Immature natural killer cell (primary cell): ENCODE results near the gene LRRC8D. TPM values are rescaled to one million over a fixed set of nuclear protein-coding genes. Genes with fewer than 3 reads are reported as not detected.

ENCODE experiments used
- DNase-seq, 3 donors: peaks; one replicate each; pipeline ENCODE4 v3.0.0; 2022; ENCODE audit warnings: mixed read lengths in 1 of 3
- H3K27ac Mint-ChIP-seq, 6 donors: one replicate each; pipeline ENCODE4 v1.8.0; 2020; ENCODE audit warnings: mixed read lengths in 6 of 6, mild to moderate bottlenecking in 5 of 6, inconsistent platforms in 4 of 6, moderate library complexity in 3 of 6
- H3K27me3 Mint-ChIP-seq, 3 donors: one replicate each; pipeline ENCODE4 v1.8.0; 2020 to 2021; ENCODE audit warnings: low read depth in 3 of 3, mild to moderate bottlenecking in 3 of 3, mixed read lengths in 3 of 3, moderate library complexity in 3 of 3, inconsistent platforms in 1 of 3
- H3K36me3 Mint-ChIP-seq, 3 donors: one replicate each; pipeline ENCODE4 v1.8.0; 2020; ENCODE audit warnings: mixed read lengths in 3 of 3, inconsistent platforms in 2 of 3, mild to moderate bottlenecking in 2 of 3
- H3K4me1 Mint-ChIP-seq, 2 donors: one replicate each; pipeline ENCODE4 v1.8.0; 2020; ENCODE audit warnings: inconsistent platforms in 2 of 2, mild to moderate bottlenecking in 2 of 2, mixed read lengths in 2 of 2, moderate library complexity in 1 of 2
- H3K4me3 Mint-ChIP-seq, 5 donors: one replicate each; pipeline ENCODE4 v1.8.0; 2020; ENCODE audit warnings: mild to moderate bottlenecking in 5 of 5, mixed read lengths in 5 of 5, inconsistent platforms in 3 of 5, moderate library complexity in 3 of 5
- H3K9me3 Mint-ChIP-seq, 6 donors: one replicate each; pipeline ENCODE4 v1.8.0; 2020; ENCODE audit warnings: mild to moderate bottlenecking in 6 of 6, mixed read lengths in 6 of 6, inconsistent platforms in 4 of 6, moderate library complexity in 3 of 6
- polyA plus RNA-seq, 3 donors: library from polyadenylated mRNA; unstranded; fragments of 300-500 nt; fragmentation: Illumina TruSeq; gene quantifications; one replicate each; pipeline ENCODE4 v1.2.3, GENCODE V29; 2021

The LRRC8D gene
- polyA plus RNA-seq, 3 donors from 2014 or later, result 24.7 to 40.1 (median 32.0) TPM

GRCh38 chr1:89890085-89890752, 69.4 kb downstream of the LRRC8D start:
- Mint-ChIP-seq H3K27me3 (no peaks in the 10 kb centered on the region), H3K9me3 (no peaks in the 10 kb centered on the region), H3K27ac (no peak overlapping the region), H3K36me3 (no peaks in the 10 kb centered on the region), H3K4me1 (peaks cover 15 to 31% of the 10 kb centered on the region in 2 donors), H3K4me3 (no peak overlapping the region)
- no peak for DNase-seq

GRCh38 chr1:89892816-89893215, 72.0 kb downstream of the LRRC8D start:
- no peaks in the 10 kb centered on the region for H3K27me3 Mint-ChIP-seq
- no peaks in the 10 kb centered on the region for H3K9me3 Mint-ChIP-seq
- no peak for DNase-seq
- H3K4me3 Mint-ChIP-seq, result no peak overlapping the region
- H3K27ac Mint-ChIP-seq, result no peak overlapping the region
- peaks cover 15 to 37% of the 10 kb centered on the region in 2 donors for H3K4me1 Mint-ChIP-seq
- H3K36me3 Mint-ChIP-seq, result no peaks in the 10 kb centered on the region

- H3K27me3 Mint-ChIP-seq, result no peaks in the 10 kb centered on the region
- H3K4me1 Mint-ChIP-seq, result peaks cover 15 to 27% of the 10 kb centered on the region in 2 donors
- no peaks in the 10 kb centered on the region for H3K9me3 Mint-ChIP-seq
- H3K27ac Mint-ChIP-seq, result peak overlapping the region in 1 of 6 donors; percentile 20
- DNase-seq, result no peak
- H3K4me3 Mint-ChIP-seq, result no peak overlapping the region
- no peaks in the 10 kb centered on the region for H3K36me3 Mint-ChIP-seq
Observed at GRCh38 chr1:89894210-89895201, 73.7 kb downstream of the LRRC8D start.

GRCh38 chr1:89896105-89896942, 75.5 kb downstream of the LRRC8D start:
- Mint-ChIP-seq H3K4me1 (peaks cover 11 to 16% of the 10 kb centered on the region in 2 donors), H3K9me3 (no peaks in the 10 kb centered on the region), H3K27me3 (no peaks in the 10 kb centered on the region), H3K27ac (no peak overlapping the region), H3K4me3 (no peak overlapping the region), H3K36me3 (no peaks in the 10 kb centered on the region)
- no peak for DNase-seq

GRCh38 chr1:89897347-89898133, 76.7 kb downstream of the LRRC8D start:
- no peaks in the 10 kb centered on the region for H3K27me3 Mint-ChIP-seq
- no peak overlapping the region for H3K27ac Mint-ChIP-seq
- H3K9me3 Mint-ChIP-seq, result no peaks in the 10 kb centered on the region
- H3K36me3 Mint-ChIP-seq, result no peaks in the 10 kb centered on the region
- no peak overlapping the region for H3K4me3 Mint-ChIP-seq
- no peak for DNase-seq
- peaks cover 5 to 6% of the 10 kb centered on the region in 2 donors for H3K4me1 Mint-ChIP-seq

GRCh38 chr1:89898150-89898549, 77.3 kb downstream of the LRRC8D start:
- Mint-ChIP-seq H3K4me1 (peaks cover 5 to 6% of the 10 kb centered on the region in 2 donors), H3K4me3 (no peak overlapping the region), H3K36me3 (no peaks in the 10 kb centered on the region), H3K27me3 (no peaks in the 10 kb centered on the region), H3K9me3 (no peaks in the 10 kb centered on the region), H3K27ac (no peak overlapping the region)
- DNase-seq, result no peak

- DNase-seq, result no peak
- peaks cover 5 to 6% of the 10 kb centered on the region in 2 donors for H3K4me1 Mint-ChIP-seq
- H3K9me3 Mint-ChIP-seq, result no peaks in the 10 kb centered on the region
- no peaks in the 10 kb centered on the region for H3K36me3 Mint-ChIP-seq
- H3K27ac Mint-ChIP-seq, result no peak overlapping the region
- H3K27me3 Mint-ChIP-seq, result no peaks in the 10 kb centered on the region
- no peak overlapping the region for H3K4me3 Mint-ChIP-seq
Observed at GRCh38 chr1:89898695-89899470, 78.1 kb downstream of the LRRC8D start.

- H3K27ac Mint-ChIP-seq, result peak overlapping the region in 1 of 6 donors; percentile 5
- no peak overlapping the region for H3K4me3 Mint-ChIP-seq
- peaks cover 8 to 11% of the 10 kb centered on the region in 2 donors for H3K4me1 Mint-ChIP-seq
- no peaks in the 10 kb centered on the region for H3K36me3 Mint-ChIP-seq
- no peaks in the 10 kb centered on the region for H3K27me3 Mint-ChIP-seq
- H3K9me3 Mint-ChIP-seq, result no peaks in the 10 kb centered on the region
- DNase-seq, result no peak
Observed at GRCh38 chr1:89900323-89900722, 79.5 kb downstream of the LRRC8D start.

GRCh38 chr1:89900791-89901708, 80.2 kb downstream of the LRRC8D start:
- Mint-ChIP-seq H3K36me3 (peaks cover 0 to 3% (median 0%) of the 10 kb centered on the region in 3 donors), H3K27me3 (no peaks in the 10 kb centered on the region), H3K9me3 (no peaks in the 10 kb centered on the region), H3K4me1 (peaks cover 8 to 11% of the 10 kb centered on the region in 2 donors), H3K27ac (no peak overlapping the region), H3K4me3 (no peak overlapping the region)
- DNase-seq, result no peak

GRCh38 chr1:89901957-89902669, 81.3 kb downstream of the LRRC8D start:
- peak overlapping the region in 1 of 6 donors; percentile 27 for H3K27ac Mint-ChIP-seq
- H3K4me3 Mint-ChIP-seq, result no peak overlapping the region
- DNase-seq, result no peak
- peaks cover 0 to 3% (median 0%) of the 10 kb centered on the region in 3 donors for H3K36me3 Mint-ChIP-seq
- peaks cover 12 to 16% of the 10 kb centered on the region in 2 donors for H3K4me1 Mint-ChIP-seq
- H3K9me3 Mint-ChIP-seq, result no peaks in the 10 kb centered on the region
- H3K27me3 Mint-ChIP-seq, result no peaks in the 10 kb centered on the region

GRCh38 chr1:89903550-89903949, 82.7 kb downstream of the LRRC8D start:
- Mint-ChIP-seq H3K27ac (no peak overlapping the region), H3K27me3 (no peaks in the 10 kb centered on the region), H3K4me3 (no peak overlapping the region), H3K9me3 (no peaks in the 10 kb centered on the region), H3K36me3 (peaks cover 0 to 7% (median 0%) of the 10 kb centered on the region in 3 donors), H3K4me1 (peaks cover 19 to 23% of the 10 kb centered on the region in 2 donors)
- DNase-seq, result no peak
